HepG2 (cell line): ENCODE data around the gene FIZ1. TPM values are rescaled to one million over a fixed set of nuclear protein-coding genes. Genes with fewer than 3 reads are reported as not detected.
A peak's percentile ranks its signal among the peaks of the same experiment; 100 is the strongest.

Source experiments
- ARNTL ChIP-seq: sonication (generic); formaldehyde crosslinking; IDR thresholded peaks from 2 replicates; pipeline ENCODE4 v1.4.0; 2020; ENCODE audit warnings: mild to moderate bottlenecking, missing genetic modification reagents
- CENPX ChIP-seq: sonication (generic); formaldehyde crosslinking; IDR thresholded peaks from 2 replicates; pipeline ENCODE4 v1.9.0; 2021; ENCODE audit warnings: mild to moderate bottlenecking, missing genetic modification reagents, moderate library complexity
- HMGA1 ChIP-seq: sonication (generic); formaldehyde crosslinking; conservative IDR thresholded peaks from 2 replicates; pipeline ENCODE4 v1.4.0; 2020; ENCODE audit warnings: missing genetic modification reagents
- KLF11 ChIP-seq: IDR thresholded peaks from 2 replicates; pipeline ENCODE4 v1.6.1; 2016; ENCODE audit warnings: missing compliant biosample characterization
- LBX2 ChIP-seq: sonication (generic); formaldehyde crosslinking; IDR thresholded peaks from 2 replicates; pipeline ENCODE4 v1.5.0; 2020; ENCODE audit warnings: missing genetic modification reagents, mild to moderate bottlenecking, borderline replicate concordance
- MAFG ChIP-seq: sonication (generic); formaldehyde crosslinking; IDR thresholded peaks from 2 replicates; pipeline ENCODE4 v1.5.1; 2020; ENCODE audit warnings: mild to moderate bottlenecking, missing genetic modification reagents
- MTA3 ChIP-seq: sonication (generic); formaldehyde crosslinking; IDR thresholded peaks from 2 replicates; pipeline ENCODE4 v1.4.0; 2020; ENCODE audit warnings: missing genetic modification reagents
- MYC ChIP-seq: sonication (generic); formaldehyde crosslinking; IDR thresholded peaks from 2 replicates; pipeline ENCODE4 v1.9.0; 2021; ENCODE audit warnings: missing genetic modification reagents, borderline replicate concordance
- NFAT5 ChIP-seq: sonication (generic); formaldehyde crosslinking; IDR thresholded peaks from 2 replicates; pipeline ENCODE4 v1.4.0; 2020; ENCODE audit warnings: missing genetic modification reagents
- NFYB ChIP-seq: sonication (generic); formaldehyde crosslinking; IDR thresholded peaks from 2 replicates; pipeline ENCODE4 v1.4.0; 2020; ENCODE audit warnings: missing genetic modification reagents
- PHF5A ChIP-seq: IDR thresholded peaks from one replicate; pipeline ENCODE4 v1.6.1; 2018; ENCODE audit warnings: low read depth, missing genetic modification reagents; ENCODE audit not compliant: unreplicated experiment
- PRPF4 ChIP-seq: fragments of 200-400 bp; formaldehyde crosslinking; IDR thresholded peaks from 2 replicates; pipeline ENCODE4 v1.6.1; 2016; ENCODE audit warnings: low read length, low read depth; ENCODE audit not compliant: poor library complexity, severe bottlenecking
- RARG ChIP-seq: sonication (generic); formaldehyde crosslinking; IDR thresholded peaks from 2 replicates; pipeline ENCODE4 v1.4.0; 2020; ENCODE audit warnings: low read depth, mild to moderate bottlenecking, missing genetic modification reagents
- TOE1 ChIP-seq: sonication (generic); formaldehyde crosslinking; IDR thresholded peaks from 2 replicates; pipeline ENCODE4 v1.4.0; 2020; ENCODE audit warnings: mild to moderate bottlenecking, missing genetic modification reagents
- ZBED4 ChIP-seq: sonication (generic); formaldehyde crosslinking; IDR thresholded peaks from 2 replicates; pipeline ENCODE4 v1.4.0; 2020; ENCODE audit warnings: missing genetic modification reagents, borderline replicate concordance
- ZBTB8A ChIP-seq: sonication (generic); formaldehyde crosslinking; IDR thresholded peaks from 2 replicates; pipeline ENCODE4 v1.4.0; 2020; ENCODE audit warnings: mild to moderate bottlenecking, low read depth, missing genetic modification reagents, borderline replicate concordance
- ZMYM4 ChIP-seq: sonication (generic); formaldehyde crosslinking; IDR thresholded peaks from 2 replicates; pipeline ENCODE4 v1.8.1; 2023; ENCODE audit warnings: mild to moderate bottlenecking, missing genetic modification reagents
- ZNF232 ChIP-seq: sonication (generic); formaldehyde crosslinking; IDR thresholded peaks from 2 replicates; pipeline ENCODE4 v1.4.0; 2020; ENCODE audit warnings: missing genetic modification reagents, borderline replicate concordance
- ZNF558 ChIP-seq: sonication (generic); formaldehyde crosslinking; IDR thresholded peaks from 2 replicates; pipeline ENCODE4 v1.9.0; 2022; ENCODE audit warnings: mild to moderate bottlenecking, missing genetic modification reagents, borderline replicate concordance
- ZNF75D ChIP-seq: sonication (generic); formaldehyde crosslinking; IDR thresholded peaks from 2 replicates; pipeline ENCODE4 v1.8.1; 2023; ENCODE audit warnings: missing genetic modification reagents, mild to moderate bottlenecking, borderline replicate concordance
- ZNF768 ChIP-seq: sonication (generic); formaldehyde crosslinking; IDR thresholded peaks from 2 replicates; pipeline ENCODE4 v1.4.0; 2020; ENCODE audit warnings: missing genetic modification reagents
- polyA plus RNA-seq, 8 experiments: library from polyadenylated mRNA; depleted of rRNA in 3 of 8; stranded (reverse) in 7 of 8; unstranded in 1 of 8; fragments of >200 nt; fragmentation: Illumina TruSeq in 4 of 8; extraction: Trizol in 4 of 8; gene quantifications; 2 replicates each; pipeline versions ENCODE4 v1.2.1 to v1.2.3, GENCODE V29; 2011 to 2016; ENCODE audit warnings: low read depth in 4 of 8, missing spikeins in 1 of 8, mixed read lengths in 1 of 8; ENCODE audit not compliant: insufficient read depth in 1 of 8
- total RNA-seq, 5 experiments: library from RNA; depleted of rRNA; stranded (reverse); fragments of >200 nt; fragmentation: Illumina TruSeq; extraction: Trizol; gene quantifications; 2 replicates each; pipeline ENCODE4 v1.2.3, GENCODE V29; 2016; ENCODE audit warnings: low read depth in 1 of 5

The FIZ1 gene
- total and polyA plus RNA-seq, 2 of the 13 experiments (the other 11 are each of a cell fraction or from before 2014, with no cell fraction given): 3.6 to 5.9 TPM

DNA sequence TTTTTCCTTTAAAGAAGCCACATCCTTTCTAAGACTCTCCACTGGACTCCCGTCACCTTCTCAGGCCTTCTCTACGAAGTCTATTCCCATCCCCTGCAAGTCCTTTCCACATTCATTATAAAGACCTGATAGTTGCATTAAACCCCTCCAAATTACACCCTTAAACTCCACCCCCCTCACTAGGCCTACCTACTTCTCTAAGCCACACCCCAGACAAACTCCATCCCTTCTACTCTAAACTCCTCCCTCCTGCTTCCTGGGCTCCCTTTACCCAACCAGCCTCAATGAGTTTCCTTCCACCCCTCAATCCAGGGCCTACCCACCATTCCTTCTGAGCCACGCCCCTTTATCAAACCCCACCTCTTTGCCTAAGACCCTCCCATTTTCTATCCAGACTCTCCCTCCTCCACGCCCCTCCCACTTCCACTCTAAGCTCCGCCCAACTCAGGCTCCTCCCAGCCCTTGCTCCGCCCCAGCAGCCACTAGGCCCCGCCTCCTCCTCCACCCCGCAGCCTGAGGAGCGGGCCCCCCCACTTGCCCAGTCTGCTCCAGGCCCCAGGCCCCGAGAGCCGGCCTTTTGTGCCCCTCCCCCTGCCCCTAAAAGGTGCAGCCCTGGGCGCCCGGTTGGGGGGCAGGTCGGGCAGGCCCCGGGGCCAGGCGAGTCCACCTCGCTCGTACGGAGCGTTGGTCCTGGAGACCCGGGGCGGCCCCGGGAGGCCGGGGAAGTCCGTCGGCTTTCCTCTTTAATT lies 424 bp downstream of the FIZ1 start (continued):
- TF ChIP-seq TOE1 (CRISPR knock-in tag) (no peak), RARG (no peak), ZNF75D (no peak), ZMYM4 (CRISPR knock-in tag) (no peak), MYC (CRISPR knock-in tag) (0 out of 2 replicates have a peak, but pooled peaks have one; percentile 17), LBX2 (CRISPR knock-in tag) (no peak), HMGA1 (CRISPR knock-in tag) (no peak), ARNTL (CRISPR knock-in tag) (0 out of 2 replicates have a peak, but pooled peaks have one; percentile 23), MTA3 (CRISPR knock-in tag) (no peak), ZNF558 (CRISPR knock-in tag) (no peak), PHF5A (CRISPR knock-in tag) (no peak), CENPX (no peak), ZNF232 (no peak), ZBED4 (CRISPR knock-in tag) (peak; percentile 64), KLF11 (CRISPR knock-in tag) (peak; percentile 74; the same call in 1 of the 2 replicates), MAFG (no peak), ZBTB8A (CRISPR knock-in tag) (no peak), PRPF4 (no peak), ZNF768 (CRISPR knock-in tag) (peak; percentile 42; the same call in 1 of the 2 replicates), NFAT5 (no peak), NFYB (no peak; the same call in 1 of the 2 replicates)
